Activated CD4-positive, CD25-positive, alpha-beta regulatory T cell (primary cell): ENCODE data around the gene PEX5L.
"Not testable (repeated sequence)": the region's sequence is repeated elsewhere in the genome, so short reads cannot be mapped to it uniquely, and the experiment has no call there.

ENCODE experiments used
- DNase-seq, 4 experiments: peaks; one replicate each; lab custom pipeline; 2025; lab: John Stamatoyannopoulos, UW

PEX5L gene, protein sequence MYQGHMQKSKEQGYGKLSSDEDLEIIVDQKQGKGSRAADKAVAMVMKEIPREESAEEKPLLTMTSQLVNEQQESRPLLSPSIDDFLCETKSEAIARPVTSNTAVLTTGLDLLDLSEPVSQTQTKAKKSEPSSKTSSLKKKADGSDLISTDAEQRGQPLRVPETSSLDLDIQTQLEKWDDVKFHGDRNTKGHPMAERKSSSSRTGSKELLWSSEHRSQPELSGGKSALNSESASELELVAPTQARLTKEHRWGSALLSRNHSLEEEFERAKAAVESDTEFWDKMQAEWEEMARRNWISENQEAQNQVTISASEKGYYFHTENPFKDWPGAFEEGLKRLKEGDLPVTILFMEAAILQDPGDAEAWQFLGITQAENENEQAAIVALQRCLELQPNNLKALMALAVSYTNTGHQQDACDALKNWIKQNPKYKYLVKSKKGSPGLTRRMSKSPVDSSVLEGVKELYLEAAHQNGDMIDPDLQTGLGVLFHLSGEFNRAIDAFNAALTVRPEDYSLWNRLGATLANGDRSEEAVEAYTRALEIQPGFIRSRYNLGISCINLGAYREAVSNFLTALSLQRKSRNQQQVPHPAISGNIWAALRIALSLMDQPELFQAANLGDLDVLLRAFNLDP

DNA sequence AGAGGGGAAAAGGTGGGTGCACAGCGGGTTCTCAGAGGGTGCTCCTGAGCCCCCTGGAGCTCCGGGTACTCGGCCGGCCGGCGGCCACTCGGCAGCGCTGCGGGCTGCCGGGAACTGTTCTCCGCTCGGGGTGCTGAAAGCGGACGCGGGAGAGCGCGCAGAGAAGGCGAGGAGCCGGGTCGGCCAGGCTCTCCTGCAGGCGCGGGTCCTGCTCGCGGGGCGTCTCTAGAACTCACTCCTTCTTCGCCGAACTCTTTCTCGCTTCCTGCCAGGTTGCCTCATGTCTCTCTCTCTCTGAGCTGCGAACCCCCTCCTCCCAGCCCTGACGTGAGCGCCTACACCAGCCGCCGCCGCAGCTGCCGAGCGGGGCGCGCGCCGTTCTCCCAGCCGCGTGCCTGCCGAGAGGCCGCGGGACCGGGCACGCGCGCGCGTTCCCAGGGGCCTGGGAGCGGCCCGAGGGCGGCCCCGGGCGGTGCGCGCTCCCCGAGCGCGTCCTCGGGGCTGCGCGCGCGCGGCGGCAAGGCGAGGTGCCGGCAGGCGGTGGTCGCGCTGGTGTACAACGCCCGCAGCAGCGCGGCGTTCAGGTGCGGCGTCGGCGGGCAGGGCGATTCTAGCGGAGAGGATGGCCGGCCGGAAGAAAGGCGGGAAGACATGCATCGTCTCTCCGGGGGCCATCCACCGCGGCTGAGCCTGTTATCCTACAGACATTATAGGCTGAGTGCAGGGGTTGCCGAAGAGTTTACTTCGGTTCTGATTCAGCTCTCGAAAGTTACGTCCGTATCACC is at the start of gene PEX5L:
TSS of gene PEX5L (minus strand) at position 267 of the 785 bp plus-strand sequence. CDS start 338 bp downstream, outside the sequence.
- no peak for DNase-seq

GRCh38 chr3:180085122-180085710 is 48.5 kb upstream of the PEX5L start:
- DNase-seq, result no peak

DNA sequence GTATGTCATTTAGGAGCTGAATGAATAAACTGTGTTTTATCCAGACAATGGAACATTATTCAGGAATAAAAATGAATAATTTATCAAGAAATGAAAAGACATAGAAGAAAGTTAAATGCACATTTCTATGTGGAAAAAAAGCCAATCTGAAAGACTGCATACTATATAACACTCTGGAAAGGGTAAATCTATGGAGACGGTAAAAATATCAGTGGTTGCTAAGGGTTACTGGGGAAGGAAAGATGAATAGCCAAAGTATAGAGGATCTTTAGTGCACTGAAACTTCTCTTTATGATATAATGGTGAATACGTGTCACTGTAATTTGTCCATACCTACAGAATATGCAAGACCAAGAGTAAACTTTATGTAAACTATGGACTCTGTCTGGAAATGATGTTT is 46.0 kb upstream of the PEX5L start:
- no peak for DNase-seq

DNA sequence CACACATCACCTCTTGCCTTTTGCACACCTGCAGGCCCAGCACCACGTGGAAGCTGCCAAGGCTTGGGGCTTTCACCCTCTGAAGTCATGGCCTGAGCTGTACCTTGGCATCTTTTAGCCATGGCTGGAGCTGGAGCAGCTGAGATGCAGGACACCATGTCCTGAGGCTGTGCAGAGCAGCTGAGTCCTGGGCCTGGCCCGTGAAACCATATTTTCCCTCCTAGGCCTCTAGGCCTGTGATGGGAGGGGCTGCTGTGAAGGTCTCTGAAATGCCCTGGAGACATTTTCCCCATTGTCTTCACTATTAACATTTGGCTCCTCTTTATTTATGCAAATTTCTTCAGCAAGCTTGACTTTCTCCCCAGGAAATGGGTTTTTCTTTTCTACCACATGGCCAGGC is 41.9 kb upstream of the PEX5L start:
- DNase-seq, result no peak

DNA sequence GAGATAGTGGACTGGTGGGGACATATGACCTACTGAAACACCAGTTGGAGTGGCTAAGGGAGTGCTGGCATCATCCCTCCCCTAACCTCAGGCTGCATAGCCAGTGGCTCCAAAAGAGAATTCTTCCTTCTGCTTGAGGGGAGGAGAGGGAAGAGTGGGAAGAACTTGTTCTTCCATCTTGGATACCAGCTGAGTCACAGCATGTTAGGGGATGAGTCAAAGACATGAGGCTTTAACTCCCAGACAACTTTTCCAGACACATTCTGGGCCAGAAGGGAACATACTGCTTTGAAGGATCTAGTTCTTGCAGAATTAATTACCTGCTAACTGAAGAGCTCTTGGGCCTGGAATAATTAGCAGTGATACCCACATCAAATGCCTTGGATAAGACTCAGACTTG is 36.8 kb upstream of the PEX5L start:
- no peak for DNase-seq

- no peak for DNase-seq
These were observed 36.0 kb upstream of the PEX5L start for GRCh38 chr3:180072786-180073185.

DNA sequence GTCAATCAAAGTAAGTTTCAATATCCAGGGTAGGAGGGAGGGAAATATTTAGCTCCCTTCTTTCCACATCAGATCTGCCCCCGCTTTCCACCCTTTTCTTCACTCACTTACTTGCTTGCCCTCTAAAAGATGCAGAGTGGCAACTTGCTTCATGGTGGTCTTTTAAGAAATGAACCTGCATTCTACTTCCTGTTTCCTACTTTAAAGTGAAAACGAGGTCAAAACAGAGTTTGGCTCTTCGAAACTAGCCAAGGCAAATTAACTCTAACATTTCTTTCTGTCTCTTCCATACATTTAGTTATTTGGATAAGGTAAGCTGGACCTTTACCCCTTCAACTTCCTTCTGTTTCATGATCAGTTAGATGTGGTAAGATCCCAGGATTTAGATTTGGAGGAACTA is 34.2 kb upstream of the PEX5L start:
- no peak for DNase-seq

DNA sequence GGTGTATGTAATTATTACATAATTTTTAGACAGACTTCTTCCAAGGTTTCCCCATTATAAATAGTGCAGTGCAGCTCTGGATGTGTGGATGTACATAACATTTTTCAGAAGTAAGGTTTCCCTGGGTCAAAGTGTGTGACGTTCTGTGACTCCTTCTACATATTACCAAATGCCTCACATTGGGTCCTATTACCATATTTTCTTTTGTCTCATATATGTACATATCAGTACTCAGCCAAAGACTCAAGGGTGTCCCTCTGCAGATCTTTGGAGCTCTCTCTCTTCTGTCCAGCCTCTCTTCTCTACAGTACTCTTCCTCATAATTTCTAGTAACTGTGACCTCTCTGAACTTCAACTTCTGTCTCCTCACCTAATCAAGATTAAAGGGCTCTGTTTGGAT is 31.3 kb upstream of the PEX5L start:
- DNase-seq, result no peak

GRCh38 chr3:180066598-180066997 is 29.9 kb upstream of the PEX5L start:
- no peak for DNase-seq

DNA sequence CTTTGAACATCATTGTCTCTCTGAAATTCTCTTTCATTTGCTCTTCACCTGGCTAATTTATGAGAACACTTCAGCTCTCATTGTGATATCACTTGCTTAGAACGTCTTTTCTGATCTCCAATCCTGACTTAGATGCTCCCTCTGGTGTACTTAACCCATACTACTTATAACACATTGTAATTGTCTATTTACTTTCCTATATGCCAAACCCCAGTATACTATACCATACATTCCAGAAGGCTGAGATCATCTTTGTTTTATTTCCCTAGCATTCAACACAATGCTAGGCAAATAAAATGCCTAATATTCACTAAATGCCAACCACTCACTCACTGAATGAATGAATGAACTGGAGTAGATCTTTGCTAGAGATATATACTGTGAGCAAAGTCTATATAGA is 27.0 kb upstream of the PEX5L start:
- DNase-seq, result no peak

GRCh38 chr3:180062771-180063170 is 26.0 kb upstream of the PEX5L start:
- no peak for DNase-seq

GRCh38 chr3:180059356-180059755 is 22.6 kb upstream of the PEX5L start:
- no peak for DNase-seq

DNA sequence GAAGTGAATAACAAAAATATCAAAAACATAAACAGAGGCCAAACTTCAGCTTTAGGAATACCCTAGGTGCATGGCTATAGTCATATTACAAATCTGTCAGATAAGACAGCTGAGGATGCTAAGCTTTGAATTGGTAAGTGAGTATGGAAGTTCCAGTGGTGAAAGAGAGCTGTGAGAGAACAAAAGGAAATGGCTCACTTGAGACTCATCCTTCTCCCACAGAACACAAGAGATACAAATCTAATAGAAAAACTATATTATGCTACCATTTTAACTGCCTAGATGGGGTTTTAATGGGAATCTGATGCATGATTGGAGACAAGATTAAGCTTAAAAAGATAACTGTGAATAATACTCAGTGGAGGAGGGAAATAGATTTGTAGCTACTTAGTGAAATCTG is 21.5 kb upstream of the PEX5L start:
- no peak for DNase-seq

- not testable (repeated sequence) for DNase-seq
These were observed 18.9 kb upstream of the PEX5L start for GRCh38 chr3:180055656-180056055.

GRCh38 chr3:180049391-180049790 is 12.7 kb upstream of the PEX5L start:
- no peak for DNase-seq

- DNase-seq, result no peak
These were observed 12.1 kb upstream of the PEX5L start for GRCh38 chr3:180048840-180049239.

DNA sequence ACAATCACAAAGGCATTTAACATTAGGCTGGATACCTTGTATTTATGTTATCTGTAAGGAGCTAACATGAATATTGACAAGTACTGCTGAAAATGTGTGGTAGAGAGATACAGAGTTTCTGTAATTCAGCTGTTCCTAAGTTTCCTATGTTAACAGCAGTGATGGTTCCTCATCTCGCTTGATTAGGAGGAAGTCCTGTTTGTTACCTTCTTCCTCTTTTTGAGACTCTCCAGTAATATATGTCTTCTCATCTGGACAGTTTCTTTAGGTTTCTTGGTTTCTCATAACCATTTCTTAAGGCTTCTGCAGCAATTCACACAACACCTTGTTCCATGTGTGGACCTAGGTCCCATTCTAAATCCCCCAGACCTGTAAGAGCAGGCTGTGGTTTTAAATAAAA is 11.4 kb upstream of the PEX5L start:
- DNase-seq, result no peak

GRCh38 chr3:180040966-180041365 is 4.2 kb upstream of the PEX5L start:
- no peak for DNase-seq

- DNase-seq, result no peak
These were observed 556 bp downstream of the PEX5L start for GRCh38 chr3:180036092-180036670.

GRCh38 chr3:180026997-180027396 is 9.7 kb downstream of the PEX5L start:
- DNase-seq, result no peak

DNA sequence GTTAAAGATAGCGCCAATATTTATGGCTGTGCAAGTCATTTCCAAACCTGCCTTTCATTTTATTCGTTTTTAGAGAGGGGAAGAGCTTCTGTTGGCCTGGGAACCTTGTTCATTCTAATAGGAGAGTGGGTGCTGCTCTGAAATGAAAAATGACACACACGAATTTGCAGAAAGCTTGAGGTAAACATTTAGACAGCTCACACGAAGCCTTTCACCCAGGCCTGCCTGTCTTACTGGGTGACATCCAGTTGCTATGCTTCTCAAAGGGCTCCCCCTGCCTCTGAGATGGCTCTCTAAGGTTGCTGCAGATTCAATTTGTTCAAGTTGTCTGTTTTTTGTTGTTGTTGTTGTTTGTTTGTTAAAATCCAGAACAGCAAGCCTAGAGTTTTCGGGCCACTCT is 18.2 kb downstream of the PEX5L start:
- no peak for DNase-seq

- no peak for DNase-seq
These were observed 18.9 kb downstream of the PEX5L start for GRCh38 chr3:180017846-180018245.
